Calu3 (cell line): ENCODE measurements around the gene C1orf87. TPM values are rescaled to one million over a fixed set of nuclear protein-coding genes. Genes with fewer than 3 reads are reported as not detected.
A peak's percentile ranks its signal among the peaks of the same experiment; 100 is the strongest.

Experiments used
- BruUV-seq: library from RNA; stranded (reverse); fragments of 400-500 nt; replicated peaks from 2 replicates; lab custom pipeline; 2021; lab: Mats Ljungman, UMichigan
- CTCF ChIA-PET: fragments of 300-600 bp; sonication (Branson Sonifier 250); formaldehyde crosslinking; loops from one replicate; lab custom pipeline; 2022; ENCODE audit warnings: antibody characterized with exemption; lab: Charles Lee
- DNase-seq: peaks from one replicate; pipeline ENCODE4 v3.0.0; 2022
- H3K27ac Mint-ChIP-seq: one replicate; pipeline ENCODE4 v1.8.0; 2022; ENCODE audit warnings: mixed read lengths; ENCODE audit not compliant: unreplicated experiment
- H3K27me3 Mint-ChIP-seq: one replicate; pipeline ENCODE4 v1.8.0; 2022; ENCODE audit warnings: mixed read lengths; ENCODE audit not compliant: unreplicated experiment
- H3K36me3 Mint-ChIP-seq: one replicate; pipeline ENCODE4 v1.8.0; 2022; ENCODE audit warnings: mild to moderate bottlenecking, moderate library complexity, mixed read lengths; ENCODE audit not compliant: insufficient read depth, unreplicated experiment
- H3K4me1 Mint-ChIP-seq: one replicate; pipeline ENCODE4 v1.8.0; 2022; ENCODE audit warnings: mild to moderate bottlenecking, low read depth, mixed read lengths; ENCODE audit not compliant: unreplicated experiment
- H3K4me3 Mint-ChIP-seq: one replicate; pipeline ENCODE4 v1.8.0; 2022; ENCODE audit warnings: mild to moderate bottlenecking, low read depth, moderate library complexity, mixed read lengths; ENCODE audit not compliant: unreplicated experiment
- H3K9me3 Mint-ChIP-seq: one replicate; pipeline ENCODE4 v1.8.0; 2022; ENCODE audit warnings: low read depth, mixed read lengths; ENCODE audit not compliant: unreplicated experiment
- intact Hi-C: fragments of 100-400 bp; cut with micrococcal nuclease; formaldehyde crosslinking; loops from one replicate; pipeline ENCODE4 v1.10.0; 2022; ENCODE audit not compliant: unreplicated experiment
- total RNA-seq: library from RNA; stranded (reverse); gene quantifications from 2 replicates; pipeline ENCODE4 v1.2.3, GENCODE V29; 2022
- TF ChIP-seq, protein P1 (sequence below): fragments of 200-600 bp; IDR thresholded peaks from one replicate; pipeline ENCODE4 v1.8.0; 2022; ENCODE audit warnings: antibody characterized with exemption; ENCODE audit not compliant: unreplicated experiment

The C1orf87 gene
- total RNA-seq, 1 experiment from 2014 or later = not detected

DNA sequence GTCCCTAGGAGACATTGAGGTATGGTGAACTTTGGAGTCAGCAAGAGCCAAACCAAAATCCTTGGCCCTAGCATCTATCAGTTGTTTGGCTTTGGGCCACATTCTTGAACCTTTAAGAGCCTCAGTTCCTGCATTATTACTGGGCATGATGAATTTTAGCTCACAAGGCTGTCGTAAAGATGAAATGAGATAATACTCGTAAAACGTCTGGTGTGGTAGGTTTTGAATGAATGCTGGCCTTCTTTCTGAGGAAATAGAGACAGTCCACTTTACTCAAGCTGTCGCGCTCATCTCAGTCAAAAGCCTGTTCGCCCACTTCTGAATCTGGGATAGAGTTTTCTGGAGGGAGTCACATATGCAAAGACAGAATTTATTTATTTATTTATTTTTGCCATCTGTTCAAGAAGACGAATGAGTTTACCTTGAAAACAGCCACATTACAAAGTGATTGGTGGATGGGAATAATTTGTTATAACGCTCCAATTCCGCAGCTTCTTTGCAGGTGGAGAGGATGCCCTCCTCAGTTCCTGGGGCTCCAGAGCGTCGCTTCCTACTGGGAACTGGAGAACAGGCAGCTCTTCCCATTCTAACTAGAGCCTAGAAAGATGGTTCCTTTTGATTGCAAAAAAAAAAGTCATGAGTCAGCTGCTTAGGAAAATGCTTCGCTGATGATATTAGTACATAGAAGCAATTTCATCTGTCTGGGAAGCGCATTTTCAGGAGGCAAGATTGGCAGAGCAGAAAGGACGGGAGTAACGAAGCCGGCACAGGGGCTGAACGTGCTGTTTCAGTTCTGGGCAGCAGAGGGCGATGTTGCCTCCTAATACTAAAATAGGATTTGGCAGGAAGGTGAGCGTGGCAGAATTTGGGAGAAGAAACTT is 97.1 kb downstream of the C1orf87 start:
- intact Hi-C loops = loop anchor here (5.0 to 10.0 kb wide), 4 partner anchors 156 to 1068 kb away; no protein-coding TSS in a partner anchor
- H3K36me3 Mint-ChIP-seq = no peaks in the 10 kb centered on the region
- BruUV-seq = no TSS peak
- H3K27me3 Mint-ChIP-seq = peaks cover 45% of the 10 kb centered on the region
- no peak overlapping the region for H3K4me3 Mint-ChIP-seq
- CTCF ChIA-PET = interaction anchor here (0.8 to 1.2 kb wide), 2 partner anchors 9 to 29 kb away, joined by 3 read pairs; no protein-coding TSS in a partner anchor
- peak; percentile 73 for DNase-seq
- H3K4me1 Mint-ChIP-seq = no peaks in the 10 kb centered on the region
- no peak overlapping the region for H3K27ac Mint-ChIP-seq
- TF ChIP-seq, protein P1, sequence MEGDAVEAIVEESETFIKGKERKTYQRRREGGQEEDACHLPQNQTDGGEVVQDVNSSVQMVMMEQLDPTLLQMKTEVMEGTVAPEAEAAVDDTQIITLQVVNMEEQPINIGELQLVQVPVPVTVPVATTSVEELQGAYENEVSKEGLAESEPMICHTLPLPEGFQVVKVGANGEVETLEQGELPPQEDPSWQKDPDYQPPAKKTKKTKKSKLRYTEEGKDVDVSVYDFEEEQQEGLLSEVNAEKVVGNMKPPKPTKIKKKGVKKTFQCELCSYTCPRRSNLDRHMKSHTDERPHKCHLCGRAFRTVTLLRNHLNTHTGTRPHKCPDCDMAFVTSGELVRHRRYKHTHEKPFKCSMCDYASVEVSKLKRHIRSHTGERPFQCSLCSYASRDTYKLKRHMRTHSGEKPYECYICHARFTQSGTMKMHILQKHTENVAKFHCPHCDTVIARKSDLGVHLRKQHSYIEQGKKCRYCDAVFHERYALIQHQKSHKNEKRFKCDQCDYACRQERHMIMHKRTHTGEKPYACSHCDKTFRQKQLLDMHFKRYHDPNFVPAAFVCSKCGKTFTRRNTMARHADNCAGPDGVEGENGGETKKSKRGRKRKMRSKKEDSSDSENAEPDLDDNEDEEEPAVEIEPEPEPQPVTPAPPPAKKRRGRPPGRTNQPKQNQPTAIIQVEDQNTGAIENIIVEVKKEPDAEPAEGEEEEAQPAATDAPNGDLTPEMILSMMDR = peak; percentile 88
- no peaks in the 10 kb centered on the region for H3K9me3 Mint-ChIP-seq

DNA sequence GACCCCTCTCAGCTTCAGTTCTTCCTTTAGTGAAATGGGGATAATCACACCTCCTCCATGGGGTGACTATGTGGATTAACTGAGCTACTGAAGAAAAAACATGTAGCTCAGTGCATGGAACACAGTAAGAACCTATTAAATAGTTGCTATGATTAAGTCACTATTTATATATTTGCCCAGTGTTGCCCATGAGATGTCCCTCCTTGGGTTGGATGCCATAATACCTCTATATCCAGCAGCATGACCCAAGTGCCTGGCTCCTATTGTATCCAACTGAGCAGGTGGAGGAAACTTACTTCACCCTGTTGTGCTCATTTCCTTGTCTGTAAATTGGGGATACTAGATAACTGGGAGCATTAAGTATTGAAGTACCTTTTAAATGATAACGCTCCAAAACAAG is 99.9 kb downstream of the C1orf87 start:
- Mint-ChIP-seq H3K9me3 (no peaks in the 10 kb centered on the region), H3K4me1 (no peaks in the 10 kb centered on the region), H3K4me3 (no peak overlapping the region), H3K27ac (no peak overlapping the region), H3K36me3 (no peaks in the 10 kb centered on the region), H3K27me3 (peaks cover 46% of the 10 kb centered on the region)
- TF ChIP-seq, protein P1 = no peak
- CTCF ChIA-PET = no interaction called here
- BruUV-seq = no TSS peak
- intact Hi-C loops = loop anchor here (10.0 kb wide), 2 partner anchors 791 to 1071 kb away; no protein-coding TSS in a partner anchor
- DNase-seq = no peak

DNA sequence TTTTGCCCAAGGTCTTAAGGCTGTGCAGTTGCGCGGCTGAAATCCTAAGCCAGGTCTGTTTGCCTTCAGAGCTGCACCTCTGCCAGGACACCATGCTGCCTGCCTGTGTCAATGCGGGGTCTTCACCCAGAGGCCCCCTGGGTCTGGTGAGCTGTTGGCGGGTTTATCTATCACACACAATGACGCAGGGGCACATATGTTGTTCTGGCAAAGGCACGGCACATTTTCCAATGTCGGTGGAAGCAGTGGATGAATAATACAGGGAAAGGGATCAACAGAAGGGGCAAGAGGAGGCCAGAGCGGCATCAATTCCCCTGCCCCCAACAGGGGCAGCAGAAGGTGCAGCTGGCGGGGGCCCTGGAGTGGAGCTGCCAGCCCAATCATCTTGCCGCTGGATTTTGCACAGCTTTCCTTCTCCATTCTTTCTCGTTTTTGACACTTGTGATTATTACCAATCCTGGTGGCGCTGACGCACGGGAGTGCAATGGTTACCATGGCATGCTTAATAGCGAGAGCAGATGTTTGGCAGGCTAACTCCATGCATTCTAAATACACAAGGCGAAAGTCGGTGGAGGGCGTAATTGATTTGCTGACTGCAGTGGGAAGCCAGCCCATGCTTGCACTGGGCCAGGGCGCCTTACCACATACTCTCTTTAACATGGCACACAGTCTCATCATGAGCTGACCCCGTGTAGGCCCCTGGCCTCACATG is 101.2 kb downstream of the C1orf87 start:
- intact Hi-C loops = loop anchor here (10.0 kb wide), 2 partner anchors 792 to 1072 kb away; no protein-coding TSS in a partner anchor
- H3K27me3 Mint-ChIP-seq = peaks cover 56% of the 10 kb centered on the region
- H3K36me3 Mint-ChIP-seq = no peaks in the 10 kb centered on the region

More for the DNA sequence above, 101.2 kb downstream of the C1orf87 start:
- no peaks in the 10 kb centered on the region for H3K4me1 Mint-ChIP-seq
- H3K9me3 Mint-ChIP-seq = no peaks in the 10 kb centered on the region
- no peak overlapping the region for H3K4me3 Mint-ChIP-seq
- no peak for DNase-seq
- peak overlapping the region; percentile 12 for H3K27ac Mint-ChIP-seq
- CTCF ChIA-PET = interaction anchor here (1.5 kb wide), 1 partner anchor 1071 kb away, joined by 4 read pairs; no protein-coding TSS in a partner anchor
- TF ChIP-seq, protein P1 = no peak
- BruUV-seq = no TSS peak
